Measurements from ENCODE around the gene AS3MT. TPM values are rescaled to one million over a fixed set of nuclear protein-coding genes. Genes with fewer than 3 reads are reported as not detected.
"Not testable (repeated sequence)": the region's sequence is repeated elsewhere in the genome, so short reads cannot be mapped to it uniquely, and the experiment has no call there.

The AS3MT gene, protein sequence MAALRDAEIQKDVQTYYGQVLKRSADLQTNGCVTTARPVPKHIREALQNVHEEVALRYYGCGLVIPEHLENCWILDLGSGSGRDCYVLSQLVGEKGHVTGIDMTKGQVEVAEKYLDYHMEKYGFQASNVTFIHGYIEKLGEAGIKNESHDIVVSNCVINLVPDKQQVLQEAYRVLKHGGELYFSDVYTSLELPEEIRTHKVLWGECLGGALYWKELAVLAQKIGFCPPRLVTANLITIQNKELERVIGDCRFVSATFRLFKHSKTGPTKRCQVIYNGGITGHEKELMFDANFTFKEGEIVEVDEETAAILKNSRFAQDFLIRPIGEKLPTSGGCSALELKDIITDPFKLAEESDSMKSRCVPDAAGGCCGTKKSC
- total RNA-seq, result under 1 TPM in 1 of 2 experiments, not detected in 1; 0.13 TPM

DNA sequence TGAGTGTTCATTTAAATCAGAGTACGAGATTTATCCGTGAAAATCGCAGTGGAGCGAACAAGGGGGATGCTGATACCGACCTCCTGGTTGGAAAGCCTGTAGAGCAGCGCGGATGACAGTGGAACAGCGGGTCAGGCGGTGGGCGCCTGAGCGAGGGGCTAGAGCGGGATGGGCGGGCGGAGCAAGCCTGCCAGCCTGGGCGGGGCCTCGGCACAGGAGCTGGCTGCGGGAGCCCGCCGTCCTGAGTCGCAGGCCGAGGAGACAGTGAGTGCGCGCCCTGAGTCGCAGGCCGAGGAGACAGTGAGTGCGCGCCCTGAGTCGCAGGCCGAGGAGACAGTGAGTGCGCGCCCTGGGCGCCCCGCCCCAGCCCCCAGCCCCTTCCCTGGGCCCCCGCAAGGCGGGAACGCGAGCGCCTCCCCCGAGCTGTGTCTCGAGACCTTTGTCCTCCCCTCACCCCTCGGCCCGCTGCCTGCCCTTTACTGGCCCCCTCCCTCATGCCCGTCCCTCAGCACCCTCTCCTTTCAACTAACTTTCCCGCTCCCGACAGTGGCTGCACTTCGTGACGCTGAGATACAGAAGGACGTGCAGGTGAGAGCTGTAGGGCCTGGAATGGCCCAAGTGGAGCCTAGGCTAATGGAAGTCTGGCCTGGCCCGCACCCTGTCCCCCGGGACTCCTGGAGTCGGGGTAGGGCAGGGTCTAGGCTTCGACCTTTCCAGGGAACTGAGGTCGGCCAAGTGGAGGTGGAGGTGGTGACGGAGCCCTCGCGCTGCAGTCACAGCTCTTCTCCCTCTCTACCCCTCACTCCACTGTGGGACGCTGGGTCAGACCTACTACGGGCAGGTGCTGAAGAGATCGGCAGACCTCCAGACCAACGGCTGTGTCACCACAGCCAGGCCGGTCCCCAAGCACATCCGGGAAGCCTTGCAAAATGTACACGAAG lies at the start of gene AS3MT:
Gene AS3MT, plus strand, starts transcription at position 213 of the 941 bp plus-strand sequence. Its CDS starts 123 bp downstream, at position 336.
- ChIA-PET CTCF (no interaction called here), POLR2A (no interaction called here)

DNA sequence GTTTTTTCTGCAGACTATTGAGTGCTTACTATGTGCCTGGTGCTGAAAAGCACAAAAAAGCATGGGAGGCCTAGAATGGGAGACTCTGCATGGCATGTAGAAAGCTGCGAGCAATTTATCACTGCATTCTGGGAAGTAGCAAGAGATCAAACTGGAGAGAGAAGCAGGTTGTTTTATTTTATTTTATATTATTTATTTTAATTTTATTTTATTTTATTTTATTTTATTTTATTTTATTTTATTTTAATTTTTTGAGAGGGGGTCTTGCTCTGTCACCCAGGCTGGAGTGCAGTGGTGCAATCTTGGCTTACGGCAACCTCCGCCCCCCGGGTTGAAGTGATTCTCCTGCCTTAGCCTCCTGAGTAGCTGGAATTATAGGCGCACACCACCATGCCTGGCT lies 49.3 kb upstream of the AS3MT start:
- CTCF ChIA-PET, result interaction anchor here (0.6 kb wide), 1 partner anchor 48 kb away, joined by 5 read pairs; no protein-coding TSS in a partner anchor
- POLR2A ChIA-PET, result not testable (repeated sequence)

DNA sequence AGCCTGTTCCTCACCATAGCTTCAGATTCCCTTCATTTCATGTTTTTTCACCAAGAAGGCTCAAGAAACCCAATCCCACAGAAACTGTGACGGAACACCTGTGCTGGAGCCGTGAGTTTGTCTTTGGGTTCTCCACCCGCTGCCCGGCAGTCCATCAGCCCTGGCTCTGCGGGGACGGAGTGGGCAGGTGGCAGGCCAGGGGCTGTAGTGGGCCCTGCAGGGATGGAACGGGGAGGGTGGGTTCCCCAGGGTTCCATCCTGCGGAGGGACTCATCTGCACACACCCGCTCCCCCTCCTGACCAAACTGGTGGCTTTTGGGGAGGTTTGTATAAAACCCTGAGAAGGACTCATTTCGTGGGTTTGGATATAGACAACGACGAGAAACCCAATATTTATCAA lies 47.0 kb upstream of the AS3MT start:
- ChIA-PET CTCF (no interaction called here), POLR2A (no interaction called here)

GRCh38 chr10:102824664-102825063 lies 44.6 kb upstream of the AS3MT start:
- POLR2A ChIA-PET, result no interaction called here
- CTCF ChIA-PET, result no interaction called here

- POLR2A ChIA-PET, result no interaction called here
These were observed 43.0 kb upstream of the AS3MT start for GRCh38 chr10:102826148-102826796.

DNA sequence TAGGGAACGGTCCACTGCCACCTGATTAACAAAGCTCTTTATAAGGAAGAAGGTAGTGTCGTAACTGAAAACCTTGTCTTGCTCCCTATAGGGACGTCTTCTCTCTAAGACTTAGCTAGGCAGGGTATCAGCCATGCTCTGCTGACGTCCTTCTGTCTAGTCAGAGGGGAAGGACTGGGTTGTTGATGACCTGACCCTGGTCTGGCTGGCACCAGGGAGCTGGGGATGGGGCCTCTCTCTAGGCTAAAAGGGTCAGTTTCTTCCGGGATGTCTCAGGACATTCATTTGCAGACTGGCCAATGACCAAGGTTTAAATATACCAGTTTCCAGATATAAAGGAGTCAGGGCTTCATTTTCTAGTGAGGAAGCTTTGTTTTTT lies 41.7 kb upstream of the AS3MT start:
- ChIA-PET CTCF (interaction anchor here (0.7 kb wide), 1 partner anchor 107 kb away, joined by 3 read pairs; no protein-coding TSS in a partner anchor), POLR2A (no interaction called here)

More at GRCh38 chr10:102826148-102826796, 43.0 kb upstream of the AS3MT start:
- CTCF ChIA-PET, result interaction anchor here (0.9 kb wide), 1 partner anchor 62 kb away, joined by 3 read pairs; no protein-coding TSS in a partner anchor

- CTCF ChIA-PET, result no interaction called here
These were observed 37.8 kb upstream of the AS3MT start for GRCh38 chr10:102831322-102832071.

GRCh38 chr10:102832248-102832647 lies 37.0 kb upstream of the AS3MT start:
- ChIA-PET CTCF (no interaction called here), POLR2A (no interaction called here)

More at GRCh38 chr10:102831322-102832071, 37.8 kb upstream of the AS3MT start:
- POLR2A ChIA-PET, result interaction anchor here (0.5 kb wide), 1 partner anchor 46 kb away, joined by 5 read pairs; no protein-coding TSS in a partner anchor

GRCh38 chr10:102832987-102833386 lies 36.3 kb upstream of the AS3MT start:
- ChIA-PET POLR2A (no interaction called here), CTCF (no interaction called here)

GRCh38 chr10:102834143-102834542 lies 35.1 kb upstream of the AS3MT start:
- ChIA-PET CTCF (no interaction called here), POLR2A (no interaction called here)

DNA sequence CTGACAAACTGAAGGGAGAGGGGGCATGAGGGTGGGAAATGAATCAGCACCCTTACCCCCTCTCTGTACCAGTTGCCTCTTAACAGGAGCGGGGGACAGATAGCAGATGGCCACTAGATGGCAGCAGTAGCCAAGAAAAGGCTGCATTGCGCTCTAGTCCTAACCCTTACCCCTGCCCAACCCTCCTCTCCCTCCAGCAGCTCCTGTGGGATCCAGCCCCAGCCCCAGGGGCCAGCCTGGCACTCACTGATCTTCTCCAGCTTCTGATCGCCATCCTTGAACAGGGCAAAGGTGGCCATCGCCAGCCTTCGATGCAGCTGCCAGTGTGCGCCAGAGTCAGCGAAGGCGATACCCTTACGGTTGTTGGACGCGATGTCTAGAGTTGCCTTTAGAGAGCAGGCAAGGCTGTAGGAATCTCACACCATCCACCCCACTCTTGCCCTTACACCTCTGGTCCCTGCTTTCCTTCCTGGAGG lies 34.2 kb upstream of the AS3MT start:
- ChIA-PET POLR2A (no interaction called here), CTCF (interaction anchor here (0.5 to 1.9 kb wide), 7 partner anchors 66 to 410 kb away, joined by 3 to 7 read pairs (median 4); partner anchors contain the start of genes CNNM2 and WBP1L)

- POLR2A ChIA-PET, result no interaction called here
- CTCF ChIA-PET, result interaction anchor here (0.6 to 1.4 kb wide), 3 partner anchors 68 to 419 kb away, joined by 3 to 6 read pairs (median 3); no protein-coding TSS in a partner anchor
These were observed 32.0 kb upstream of the AS3MT start, which contains the start of gene CYP17A1 for GRCh38 chr10:102837230-102837721. Gene CYP17A1 (minus strand): TSS chr10:102837413. CDS start chr10:102837361, 52 bp downstream.

GRCh38 chr10:102838276-102838927 lies 30.9 kb upstream of the AS3MT start:
- POLR2A ChIA-PET, CTCF ChIA-PET: not testable (repeated sequence)

DNA sequence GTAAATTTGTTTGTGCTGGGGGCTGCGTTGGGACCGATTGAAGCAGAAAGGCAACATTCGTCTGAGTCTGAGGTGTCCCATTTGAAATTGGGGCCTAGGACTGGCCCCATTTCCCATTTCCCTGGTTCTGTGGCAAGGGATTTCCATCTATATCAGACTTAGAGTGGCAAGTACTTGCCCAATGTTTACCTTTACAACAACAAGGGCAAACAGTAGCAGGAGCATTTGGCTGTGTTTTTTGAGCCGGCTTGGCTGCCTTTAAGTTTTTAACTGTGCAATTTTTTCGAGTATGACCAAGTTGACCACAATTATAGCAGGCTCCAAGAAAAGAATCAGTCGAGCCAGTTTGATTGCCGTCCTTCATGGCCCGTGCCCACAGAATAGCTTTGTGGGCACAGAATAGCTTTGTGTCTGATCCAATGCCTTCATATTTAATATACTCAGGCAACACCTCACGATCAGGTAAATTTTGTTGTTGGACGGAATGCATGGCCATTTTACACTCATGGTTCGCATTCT lies 27.4 kb upstream of the AS3MT start:
- ChIA-PET CTCF (no interaction called here), POLR2A (no interaction called here)

- POLR2A ChIA-PET, CTCF ChIA-PET: not testable (repeated sequence)
These were observed 26.1 kb upstream of the AS3MT start for GRCh38 chr10:102843139-102843538.

DNA sequence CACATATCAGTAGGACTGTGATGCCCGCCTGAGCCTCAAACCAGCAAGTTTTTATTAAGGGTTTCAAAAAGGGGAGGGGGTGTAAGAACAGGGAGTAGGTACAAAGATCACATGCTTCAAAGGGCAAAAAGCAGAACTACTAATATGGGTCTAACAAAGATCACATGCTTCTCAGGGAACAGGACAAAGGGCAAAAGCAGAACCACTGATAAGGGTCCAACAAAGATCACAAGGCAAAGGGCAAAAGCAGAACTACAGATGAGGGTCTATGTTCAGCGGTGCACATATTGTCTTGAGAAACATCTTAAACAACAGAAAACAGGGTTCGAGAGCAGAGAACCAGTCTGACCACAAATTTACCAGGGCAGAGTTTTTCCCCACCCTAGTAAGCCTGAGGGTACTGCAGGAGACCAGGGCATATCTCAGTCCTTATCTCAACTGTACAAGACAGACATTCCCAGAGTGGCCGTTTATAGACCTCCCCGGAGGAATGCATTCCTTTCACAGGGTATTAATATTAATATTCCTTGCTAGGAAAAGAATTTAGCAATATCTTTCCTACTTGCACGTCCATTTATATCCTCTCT lies 25.0 kb upstream of the AS3MT start:
- POLR2A ChIA-PET, CTCF ChIA-PET: not testable (repeated sequence)

- ChIA-PET CTCF (no interaction called here), POLR2A (no interaction called here)
These were observed 23.8 kb upstream of the AS3MT start for GRCh38 chr10:102845352-102845902.

Measured in activated CD8-positive, alpha-beta memory T cell treated with anti-CD3 and anti-CD28 coated beads for 36 hours (primary cell).